ENCODE results near the gene NECAP2. TPM values are rescaled to one million over a fixed set of nuclear protein-coding genes. Genes with fewer than 3 reads are reported as not detected.

NECAP2 gene
- total and polyA plus RNA-seq, 8 donors, result 25.5 to 78.1 (median 39.9) TPM

DNA sequence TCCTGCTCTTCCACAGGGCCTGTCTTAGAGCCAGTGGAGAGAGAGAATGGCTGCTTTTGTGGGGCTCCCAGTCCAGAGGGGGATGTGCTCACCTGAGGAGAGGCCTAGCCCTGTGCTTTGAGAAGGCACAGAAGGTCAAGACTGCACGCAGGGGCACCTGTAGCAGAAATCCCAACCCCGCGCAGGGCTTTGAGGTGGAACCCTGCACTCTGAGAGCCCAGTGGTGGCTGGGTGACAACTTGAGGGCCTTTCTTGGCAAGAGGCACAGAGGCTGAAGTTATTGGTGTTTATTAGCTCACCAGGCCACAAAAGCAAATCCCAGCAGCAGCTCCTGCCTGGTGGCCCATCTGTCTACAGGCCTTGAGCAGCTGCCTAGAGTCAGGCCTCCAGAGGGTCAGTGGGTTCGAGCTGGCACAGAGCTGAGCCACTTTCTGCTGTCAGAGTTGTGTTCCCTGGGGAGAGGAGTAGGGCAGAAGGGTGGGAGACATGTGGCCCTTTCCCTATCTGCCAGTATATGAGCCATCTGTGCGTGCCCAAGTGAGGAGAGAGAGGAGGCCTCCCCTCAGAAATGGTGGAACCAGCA is 42.1 kb upstream of the NECAP2 start:
- Histone ChIP-seq H3K27me3 (no peaks in the 10 kb centered on the region), H3K4me1 (peaks cover under 1 to 21% (median 9%) of the 10 kb centered on the region in 4 donors), H3K9me3 (no peaks in the 10 kb centered on the region), H3K4me3 (no peak overlapping the region), H3K27ac (no peak overlapping the region), H3K36me3 (peaks cover 42 to 76% (median 71%) of the 10 kb centered on the region in 4 donors)
- 81 to 95% (median 86%) methylated on average over 3 to 5 of the region's 5 CpGs for WGBS, 5 donors
- intact Hi-C loops (cut with DNase I; ENCODE audit: low total_unique reads), result no loop called here
- no peak for DNase-seq
- TF ChIP-seq EP300 (IDR thresholded peaks at IDR 0.05) (no peak), POLR2AphosphoS5 (IDR thresholded peaks at IDR 0.05) (no peak), POLR2A (IDR thresholded peaks at IDR 0.05) (no peak)
- TF ChIP-seq, protein P1, sequence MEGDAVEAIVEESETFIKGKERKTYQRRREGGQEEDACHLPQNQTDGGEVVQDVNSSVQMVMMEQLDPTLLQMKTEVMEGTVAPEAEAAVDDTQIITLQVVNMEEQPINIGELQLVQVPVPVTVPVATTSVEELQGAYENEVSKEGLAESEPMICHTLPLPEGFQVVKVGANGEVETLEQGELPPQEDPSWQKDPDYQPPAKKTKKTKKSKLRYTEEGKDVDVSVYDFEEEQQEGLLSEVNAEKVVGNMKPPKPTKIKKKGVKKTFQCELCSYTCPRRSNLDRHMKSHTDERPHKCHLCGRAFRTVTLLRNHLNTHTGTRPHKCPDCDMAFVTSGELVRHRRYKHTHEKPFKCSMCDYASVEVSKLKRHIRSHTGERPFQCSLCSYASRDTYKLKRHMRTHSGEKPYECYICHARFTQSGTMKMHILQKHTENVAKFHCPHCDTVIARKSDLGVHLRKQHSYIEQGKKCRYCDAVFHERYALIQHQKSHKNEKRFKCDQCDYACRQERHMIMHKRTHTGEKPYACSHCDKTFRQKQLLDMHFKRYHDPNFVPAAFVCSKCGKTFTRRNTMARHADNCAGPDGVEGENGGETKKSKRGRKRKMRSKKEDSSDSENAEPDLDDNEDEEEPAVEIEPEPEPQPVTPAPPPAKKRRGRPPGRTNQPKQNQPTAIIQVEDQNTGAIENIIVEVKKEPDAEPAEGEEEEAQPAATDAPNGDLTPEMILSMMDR (IDR thresholded peaks at IDR 0.05), result no peak

DNA sequence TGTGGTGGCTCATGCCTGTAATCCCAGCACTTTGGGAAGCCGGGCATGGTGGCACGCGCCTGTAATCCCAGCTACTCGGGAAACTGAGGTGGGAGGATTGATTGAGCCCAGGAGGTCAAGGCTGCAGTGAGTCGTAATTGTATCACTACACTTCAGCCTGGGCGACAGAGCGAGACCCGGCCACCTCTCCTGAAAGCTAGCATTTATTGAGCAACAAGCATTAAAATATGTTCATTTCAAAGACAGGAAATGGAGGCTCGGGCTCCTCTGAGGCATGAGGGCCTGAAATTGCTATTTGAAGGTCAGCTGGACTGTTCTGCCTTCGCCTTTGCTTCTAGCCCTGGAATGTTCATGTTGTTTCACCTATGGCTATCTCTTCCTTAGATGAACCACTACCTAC is 37.8 kb upstream of the NECAP2 start:
- Histone ChIP-seq H3K4me1 (no peaks in the 10 kb centered on the region), H3K36me3 (peaks cover 6 to 33% (median 28%) of the 10 kb centered on the region in 4 donors), H3K9me3 (no peaks in the 10 kb centered on the region), H3K27me3 (no peaks in the 10 kb centered on the region), H3K27ac (no peak overlapping the region), H3K4me3 (no peak overlapping the region)
- intact Hi-C loops (cut with DNase I; ENCODE audit: low total_unique reads), result no loop called here
- no peak for TF ChIP-seq POLR2AphosphoS5 (IDR thresholded peaks at IDR 0.05)
- TF ChIP-seq POLR2A (IDR thresholded peaks at IDR 0.05), result no peak
- TF ChIP-seq EP300 (IDR thresholded peaks at IDR 0.05), result no peak
- TF ChIP-seq, protein P1 (IDR thresholded peaks at IDR 0.05), result no peak
- 82 to 91% (median 88%) methylated on average over 10 of the region's 10 CpGs for WGBS, 5 donors
- no peak for DNase-seq

DNA sequence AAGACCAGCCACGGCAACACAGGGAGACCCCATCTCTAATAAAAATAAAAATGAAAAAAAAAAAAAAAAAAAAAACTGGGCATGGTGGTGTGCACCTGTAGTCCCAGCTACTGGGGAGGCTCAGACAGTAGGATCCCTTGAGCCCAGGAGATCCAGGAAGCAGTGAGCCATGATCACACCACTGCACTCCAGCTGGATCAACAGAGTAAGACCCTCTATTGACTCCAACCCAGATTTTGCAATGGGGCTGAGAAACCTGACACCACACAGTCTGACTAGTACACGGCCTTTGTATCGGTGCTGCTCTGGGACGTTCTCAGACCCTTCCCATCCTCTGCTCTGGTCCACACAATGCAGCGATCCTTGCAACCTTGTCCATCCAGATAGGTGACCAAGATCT is 35.1 kb upstream of the NECAP2 start:
- H3K27me3 ChIP-seq, result no peaks in the 10 kb centered on the region
- no peaks in the 10 kb centered on the region for H3K9me3 ChIP-seq
- H3K4me1 ChIP-seq, result no peaks in the 10 kb centered on the region
- no peak for DNase-seq
- intact Hi-C loops (cut with DNase I; ENCODE audit: low total_unique reads), result no loop called here
- no peak overlapping the region for H3K4me3 ChIP-seq
- no peak for TF ChIP-seq EP300 (IDR thresholded peaks at IDR 0.05)
- TF ChIP-seq, protein P1 (IDR thresholded peaks at IDR 0.05), result no peak
- no peak for TF ChIP-seq POLR2A (IDR thresholded peaks at IDR 0.05)
- TF ChIP-seq POLR2AphosphoS5 (IDR thresholded peaks at IDR 0.05), result no peak
- 59 to 69% (median 61%) methylated on average over 5 of the region's 5 CpGs for WGBS, 5 donors
- no peak overlapping the region for H3K27ac ChIP-seq
- H3K36me3 ChIP-seq, result peaks cover 0 to 6% (median 2%) of the 10 kb centered on the region in 4 donors

DNA sequence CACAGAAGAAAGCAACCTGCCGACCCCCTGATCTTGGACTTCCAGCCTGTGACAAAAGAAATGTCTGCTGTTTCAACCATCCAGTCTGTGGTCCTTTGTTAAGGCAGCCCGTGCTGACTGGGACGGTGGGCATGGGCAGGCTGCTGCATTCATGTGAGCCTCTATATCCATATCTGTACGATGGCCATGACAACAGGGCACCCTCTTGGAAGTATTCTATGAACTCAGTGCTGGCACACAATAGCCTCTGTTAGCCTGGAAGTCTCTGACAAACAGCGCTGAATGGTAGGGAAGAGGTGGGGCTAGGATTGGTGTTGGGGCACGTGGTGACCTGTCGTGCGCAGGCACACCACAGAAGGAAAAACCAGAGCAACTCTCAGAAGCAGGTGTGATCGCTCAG is 33.7 kb upstream of the NECAP2 start:
- Histone ChIP-seq H3K36me3 (no peaks in the 10 kb centered on the region), H3K4me1 (no peaks in the 10 kb centered on the region), H3K4me3 (no peak overlapping the region), H3K27me3 (no peaks in the 10 kb centered on the region), H3K27ac (no peak overlapping the region), H3K9me3 (no peaks in the 10 kb centered on the region)
- TF ChIP-seq, protein P1 (IDR thresholded peaks at IDR 0.05), result no peak
- no peak for TF ChIP-seq EP300 (IDR thresholded peaks at IDR 0.05)
- TF ChIP-seq POLR2AphosphoS5 (IDR thresholded peaks at IDR 0.05), result no peak
- no peak for TF ChIP-seq POLR2A (IDR thresholded peaks at IDR 0.05)
- intact Hi-C loops (cut with DNase I; ENCODE audit: low total_unique reads), result no loop called here
- WGBS, 5 donors, result 76 to 87% (median 83%) methylated on average over 8 to 9 of the region's 9 CpGs
- DNase-seq, result no peak

Measured in stomach (tissue), 9 donors.